Esophagus squamous epithelium (tissue), 5 donors: ENCODE results near the gene TENT4B. TPM values are rescaled to one million over a fixed set of nuclear protein-coding genes. Genes with fewer than 3 reads are reported as not detected.
"Not testable (repeated sequence)": the region's sequence is repeated elsewhere in the genome, so short reads cannot be mapped to it uniquely, and the experiment has no call there.

ENCODE experiments used
- DNase-seq: peaks from one replicate; lab custom pipeline; 2025; lab: John Stamatoyannopoulos, UW
- H3K27ac ChIP-seq, 4 donors: fragments of 200-600 bp; sonication (generic); one replicate each; pipeline ENCODE4 v1.5.1; 2016 to 2019; ENCODE audit warnings: mild to moderate bottlenecking in 1 of 4
- H3K27me3 ChIP-seq, 4 donors: fragments of 200-600 bp; sonication (generic); 1 replicate in 3 of 4; 2 replicates in 1 of 4; pipeline versions ENCODE4 v1.5.1 to v1.6.0; 2017 to 2021; ENCODE audit warnings: antibody characterized with exemption in 1 of 4
- H3K36me3 ChIP-seq, 3 donors: fragments of 200-600 bp; sonication (generic); one replicate each; pipeline ENCODE4 v1.5.1; 2016 to 2019
- H3K4me1 ChIP-seq, 3 donors: fragments of 200-600 bp; sonication (generic); one replicate each; pipeline ENCODE4 v1.5.1; 2017 to 2019
- H3K4me3 ChIP-seq, 4 donors: fragments of 200-600 bp; sonication (generic); 1 replicate in 3 of 4; 2 replicates in 1 of 4; pipeline ENCODE4 v1.5.1; 2016 to 2019; ENCODE audit warnings: mild to moderate bottlenecking in 2 of 4, moderate library complexity in 1 of 4
- H3K9me3 ChIP-seq, 3 donors: fragments of 200-600 bp; sonication (generic); one replicate each; pipeline ENCODE4 v1.5.1; 2016 to 2019
- CTCF ChIP-seq, 6 experiments: fragments of 450-650 bp in 4 of 6; fragments of 200-600 bp in 2 of 6; sonication (generic) in 2 of 6; IDR thresholded peaks; one replicate each; pipeline ENCODE4 v1.5.1; 2016 to 2019; ENCODE audit warnings: antibody characterized with exemption in 6 of 6, mild to moderate bottlenecking in 4 of 6, moderate library complexity in 4 of 6
- POLR2A ChIP-seq, 4 donors: fragments of 450-650 bp; IDR thresholded peaks; one replicate each; pipeline ENCODE4 v1.6.1; 2017; ENCODE audit warnings: antibody characterized with exemption in 4 of 4, mild to moderate bottlenecking in 4 of 4, moderate library complexity in 3 of 4
- WGBS, 2 donors: methylation state at CpG; one replicate each; pipeline ENCODE4 v1.1.5; 2018; 5-methylcytosine and 5-hydroxymethylcytosine counted together
- intact Hi-C: fragments of 100-400 bp; cut with DNase I; formaldehyde crosslinking; loops from one replicate; pipeline ENCODE4 v1.15.0; 2022
- total RNA-seq, 4 donors: library from RNA; depleted of rRNA; stranded (reverse); fragments of >200 nt; gene quantifications; one replicate each; pipeline ENCODE4 v1.1.0, GENCODE V29; 2016
- donor health status: DM: yes; HTN: yes; CAD: no.

TENT4B gene
- total RNA-seq, 4 donors from 2014 or later = 6.3 to 11.4 (median 8.4) TPM

GRCh38 chr16:50121721-50122445 lies 31.2 kb upstream of the TENT4B start:
- TF ChIP-seq POLR2A (IDR thresholded peaks at IDR 0.05) = no peak
- Histone ChIP-seq H3K9me3 (no peaks in the 10 kb centered on the region), H3K27me3 (no peaks in the 10 kb centered on the region), H3K27ac (no peak overlapping the region), H3K36me3 (no peaks in the 10 kb centered on the region), H3K4me3 (no peak overlapping the region), H3K4me1 (no peaks in the 10 kb centered on the region)
- no peak for DNase-seq
- intact Hi-C loops = no loop called here
- 27 to 48% methylated on average over 8 to 14 of the region's 14 CpGs for WGBS, 2 donors

GRCh38 chr16:50123417-50123816 lies 29.7 kb upstream of the TENT4B start:
- Histone ChIP-seq H3K36me3 (no peaks in the 10 kb centered on the region), H3K9me3 (no peaks in the 10 kb centered on the region), H3K27ac (no peak overlapping the region), H3K27me3 (no peaks in the 10 kb centered on the region), H3K4me3 (no peak overlapping the region), H3K4me1 (no peaks in the 10 kb centered on the region)
- no peak for DNase-seq
- TF ChIP-seq POLR2A (IDR thresholded peaks at IDR 0.05) = no peak
- no peak for TF ChIP-seq CTCF (IDR thresholded peaks at IDR 0.05)
- 88 to 91% methylated on average over 1 of the region's 1 CpG for WGBS, 2 donors
- intact Hi-C loops = no loop called here

- Histone ChIP-seq H3K27me3 (no peaks in the 10 kb centered on the region), H3K27ac (no peak overlapping the region), H3K36me3 (no peaks in the 10 kb centered on the region), H3K9me3 (no peaks in the 10 kb centered on the region), H3K4me3 (no peak overlapping the region), H3K4me1 (no peaks in the 10 kb centered on the region)
- intact Hi-C loops = no loop called here
- TF ChIP-seq POLR2A (IDR thresholded peaks at IDR 0.05) (no peak), CTCF (IDR thresholded peaks at IDR 0.05) (no peak)
- WGBS, 2 donors = 61 to 90% methylated on average over 2 of the region's 2 CpGs
- DNase-seq = no peak
These were observed 28.3 kb upstream of the TENT4B start for GRCh38 chr16:50124769-50125168.

GRCh38 chr16:50126183-50126582 lies 26.9 kb upstream of the TENT4B start:
- Histone ChIP-seq H3K9me3 (no peaks in the 10 kb centered on the region), H3K4me1 (no peaks in the 10 kb centered on the region), H3K27me3 (no peaks in the 10 kb centered on the region), H3K27ac (no peak overlapping the region), H3K4me3 (no peak overlapping the region), H3K36me3 (no peaks in the 10 kb centered on the region)
- 90 to 93% methylated on average over 4 of the region's 4 CpGs for WGBS, 2 donors
- intact Hi-C loops = no loop called here
- TF ChIP-seq POLR2A (IDR thresholded peaks at IDR 0.05) = no peak
- TF ChIP-seq CTCF (IDR thresholded peaks at IDR 0.05) = no peak
- DNase-seq = no peak

- 71 to 74% methylated on average over 7 of the region's 7 CpGs for WGBS, 2 donors
- intact Hi-C loops, H3K4me3 ChIP-seq, H3K4me1 ChIP-seq, DNase-seq, H3K36me3 ChIP-seq, H3K27me3 ChIP-seq, H3K9me3 ChIP-seq, H3K27ac ChIP-seq: not testable (repeated sequence)
These were observed 20.5 kb upstream of the TENT4B start for GRCh38 chr16:50132571-50132970.

- Histone ChIP-seq H3K4me1 (no peaks in the 10 kb centered on the region), H3K27ac (no peak overlapping the region), H3K27me3 (no peaks in the 10 kb centered on the region), H3K9me3 (no peaks in the 10 kb centered on the region), H3K4me3 (no peak overlapping the region), H3K36me3 (no peaks in the 10 kb centered on the region)
- TF ChIP-seq CTCF (IDR thresholded peaks at IDR 0.05) (no peak), POLR2A (IDR thresholded peaks at IDR 0.05) (no peak)
- intact Hi-C loops = no loop called here
- 25 to 27% methylated on average over 2 of the region's 2 CpGs for WGBS, 2 donors
- DNase-seq = no peak
These were observed 19.9 kb upstream of the TENT4B start for GRCh38 chr16:50133214-50133613.
